Right forelimb (tissue), 1 donor: ENCODE data around the gene NRIP1.

Experiments
- DNase-seq: peaks from one replicate; pipeline ENCODE4 v3.0.0-alpha.2; 2018

Gene NRIP1

DNA sequence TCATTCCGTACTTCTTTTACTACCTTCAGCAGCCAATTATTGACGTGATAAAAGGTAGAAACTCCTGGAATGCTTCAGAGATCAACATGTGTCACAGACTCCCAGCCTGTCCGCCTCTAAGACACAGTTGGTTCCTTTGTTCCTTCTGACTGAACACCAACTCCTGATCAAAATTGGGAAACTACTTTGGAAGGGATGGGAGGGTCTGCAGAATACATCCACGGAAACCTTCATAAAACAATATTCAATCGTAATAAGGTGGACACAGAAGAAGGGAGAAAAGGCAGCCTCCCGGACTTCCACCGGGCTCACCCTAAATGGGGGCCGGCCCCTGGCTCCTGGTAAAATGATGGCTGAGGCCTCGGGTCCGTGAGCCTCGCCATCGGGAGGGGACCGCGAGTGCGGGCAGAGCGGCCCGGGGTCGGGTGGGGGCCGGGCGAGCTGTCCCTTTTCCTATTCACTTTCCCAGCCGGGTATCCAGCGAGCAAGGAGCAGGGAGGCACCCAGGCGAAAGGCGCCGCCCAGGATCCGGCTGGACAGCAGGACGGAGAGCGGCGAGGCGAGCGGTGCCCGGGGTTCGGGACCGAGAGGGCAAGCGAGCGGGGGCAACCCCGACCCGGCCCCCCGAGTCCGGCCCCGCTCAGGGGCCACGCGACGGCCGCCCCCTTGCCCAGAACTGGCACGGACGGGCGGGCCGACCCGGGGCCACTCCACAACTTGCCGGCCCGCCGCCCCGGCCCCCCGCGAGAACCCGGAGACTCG is 805 bp downstream of the NRIP1 start:
- DNase-seq = peak; percentile 81

DNA sequence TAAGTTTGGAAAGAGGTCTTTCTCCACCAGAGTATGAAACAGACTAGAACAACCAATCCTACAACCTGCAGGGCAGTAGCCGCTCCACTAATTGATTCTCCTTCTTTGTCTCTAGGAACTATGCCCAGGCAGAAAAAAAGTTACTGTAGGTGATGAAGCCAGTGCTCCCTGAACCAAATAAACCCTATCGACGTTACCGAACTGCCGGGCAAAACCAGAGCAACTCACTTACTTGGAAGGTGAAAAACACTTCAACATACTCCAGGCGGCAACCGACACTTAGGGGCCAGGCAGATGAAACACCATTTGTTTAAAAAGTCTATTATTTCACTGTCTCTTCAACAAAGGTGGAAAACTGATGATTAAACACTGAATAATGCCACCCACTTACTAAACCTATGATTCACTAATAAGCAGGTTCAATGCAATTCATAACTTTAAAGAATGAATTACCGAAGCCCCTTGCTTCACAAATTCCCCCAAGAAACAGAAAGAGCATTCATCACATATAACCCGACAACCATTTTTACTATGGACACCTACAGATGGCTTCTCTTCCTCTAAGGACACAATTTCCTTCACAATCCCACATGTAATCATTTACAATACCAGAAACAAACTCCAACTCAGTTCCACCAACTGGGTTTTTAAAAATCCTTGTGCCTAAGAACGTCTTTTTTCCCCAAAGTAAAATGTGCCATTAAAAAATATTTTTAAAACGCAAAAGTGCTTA is 1.6 kb downstream of the NRIP1 start:
- peak; percentile 44 for DNase-seq

DNA sequence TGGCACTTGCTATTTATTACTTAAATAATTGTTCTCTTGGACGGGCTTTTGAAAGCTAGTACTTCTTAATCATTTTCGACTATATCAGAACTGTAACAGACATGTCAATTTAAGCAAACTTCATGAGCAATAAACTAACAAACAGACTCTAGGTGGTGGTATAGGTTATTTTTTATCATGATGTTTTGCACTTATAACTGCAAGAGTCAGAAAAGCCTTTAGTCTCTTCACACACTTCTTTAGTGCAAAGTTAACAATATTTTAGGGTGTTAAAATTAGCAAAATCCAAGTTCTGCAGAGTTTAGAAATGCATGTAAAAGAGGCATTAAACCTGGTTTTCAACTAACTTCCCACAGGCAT is 2.2 kb downstream of the NRIP1 start:
- DNase-seq = no peak

DNA sequence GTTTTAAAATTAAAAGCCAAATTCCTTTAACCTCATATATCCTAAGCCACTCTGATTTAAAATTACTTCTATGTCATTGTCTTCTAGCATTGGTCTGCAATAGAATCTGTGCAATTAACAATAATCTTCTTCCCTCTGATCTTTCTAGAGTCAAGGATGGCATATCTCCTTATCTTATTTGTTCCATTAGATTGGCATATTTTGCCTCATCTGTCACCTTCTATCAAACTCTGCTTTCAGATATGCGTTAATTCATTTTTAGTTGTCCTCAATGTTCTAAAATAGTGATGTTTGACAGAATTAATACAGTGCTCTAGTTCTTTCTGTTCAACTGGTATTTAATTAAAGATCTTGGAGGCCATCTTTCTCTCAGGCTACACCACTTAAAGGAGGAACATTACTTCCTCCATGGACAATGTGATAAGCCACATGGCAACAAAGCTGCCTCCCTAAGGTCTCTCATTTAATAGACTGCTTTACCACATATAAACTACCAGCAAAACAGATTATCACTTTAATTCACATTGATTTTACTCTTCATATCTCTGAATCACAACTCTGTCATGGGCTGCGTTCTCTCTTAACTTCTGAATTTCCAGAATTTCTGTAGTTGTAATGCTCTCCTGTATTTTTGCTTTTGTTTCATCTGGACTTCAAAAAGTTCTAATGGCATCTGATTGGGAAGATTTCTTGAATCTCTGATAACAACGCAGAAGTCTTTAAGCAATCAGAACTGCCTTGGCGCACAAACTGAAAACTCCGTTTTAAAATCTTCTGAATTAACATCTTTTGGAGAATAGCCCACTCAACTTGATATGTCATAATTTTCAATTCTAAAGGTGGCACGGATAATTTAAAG is 2.8 kb downstream of the NRIP1 start:
- no peak for DNase-seq

DNA sequence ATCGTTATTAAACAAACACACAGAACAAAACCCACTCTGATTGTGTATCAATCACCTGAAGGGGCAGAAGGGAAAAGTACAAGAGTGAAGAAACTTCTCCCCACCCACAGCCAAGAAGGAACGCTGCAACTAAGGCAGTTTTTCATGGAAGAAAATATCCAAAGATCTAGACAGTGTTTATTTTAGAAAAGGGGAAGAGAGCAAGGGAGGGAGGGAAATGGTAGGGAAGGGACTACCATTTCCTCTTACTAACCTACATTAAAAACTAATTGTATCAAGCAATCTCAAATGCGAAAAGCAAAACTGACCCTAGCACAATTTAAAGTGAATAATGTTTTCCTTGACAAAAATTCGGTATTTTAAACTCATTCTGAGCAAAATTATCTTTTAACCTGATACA is 3.5 kb downstream of the NRIP1 start:
- DNase-seq = no peak

DNA sequence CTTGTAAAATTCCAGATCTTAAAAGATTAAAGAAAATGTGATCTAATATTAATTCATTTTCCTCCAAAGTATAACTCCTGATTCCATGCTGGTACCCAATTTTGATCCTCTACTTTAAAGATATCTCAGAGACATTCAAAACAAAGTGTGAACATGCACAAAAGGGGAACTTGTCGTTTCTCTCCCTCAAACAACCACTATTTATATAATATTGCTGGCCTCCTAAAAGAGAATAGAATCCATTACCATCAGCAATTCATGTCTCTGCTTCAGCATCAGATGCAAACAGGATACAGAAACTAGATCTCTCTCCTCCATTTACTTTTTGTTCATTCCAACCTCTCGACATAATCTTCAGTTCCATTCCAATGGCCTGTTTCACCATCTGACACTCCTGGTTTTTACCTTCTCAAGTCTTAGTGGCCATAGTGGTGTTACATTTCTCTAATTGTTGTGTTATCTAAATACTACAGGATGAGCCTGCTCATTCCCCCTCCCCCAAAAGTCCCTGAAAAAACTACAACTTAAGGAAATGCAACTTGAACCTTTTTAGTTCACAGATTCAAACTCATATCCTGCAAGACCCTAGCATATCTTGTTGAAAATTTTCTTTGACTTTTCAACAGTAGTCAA is 4.1 kb downstream of the NRIP1 start:
- no peak for DNase-seq

DNA sequence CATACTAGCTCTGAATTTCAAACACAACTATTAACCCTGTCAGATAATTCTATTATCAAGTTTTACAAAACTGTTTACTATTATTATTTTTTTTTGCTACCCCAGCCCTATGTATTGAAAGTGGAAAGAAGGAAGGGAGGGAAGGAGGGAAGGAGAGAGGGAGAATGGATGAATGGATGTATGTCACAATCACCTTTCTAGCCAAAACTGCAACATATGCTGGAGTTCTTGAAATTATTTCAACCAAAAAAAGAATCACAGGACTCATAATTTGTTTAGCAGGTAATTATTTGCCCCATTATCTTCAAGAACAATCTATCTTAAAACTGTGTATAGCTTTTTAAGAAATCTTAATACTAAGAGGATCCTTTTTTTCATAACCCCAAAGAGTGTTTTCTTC is 5.4 kb downstream of the NRIP1 start:
- no peak for DNase-seq

DNA sequence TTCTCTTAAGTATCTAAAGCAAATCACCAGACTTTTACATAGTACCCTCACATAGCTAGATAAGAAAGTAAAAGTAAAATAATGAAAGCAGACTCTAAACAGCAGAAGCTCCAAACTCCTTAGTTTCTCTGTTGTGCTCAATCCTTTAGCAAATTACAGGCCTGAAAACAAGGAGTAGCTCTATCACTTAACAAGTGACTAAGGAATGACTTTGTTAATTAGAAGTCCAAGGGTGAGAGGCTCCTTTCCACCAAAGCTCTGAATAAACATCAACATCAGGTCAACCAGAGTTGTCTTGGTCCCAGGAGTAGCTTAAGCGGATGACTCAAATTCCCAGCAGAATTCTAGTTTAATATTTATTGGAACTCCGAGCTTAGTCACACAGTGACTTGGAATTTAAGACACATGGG is 5.9 kb downstream of the NRIP1 start:
- no peak for DNase-seq

DNA sequence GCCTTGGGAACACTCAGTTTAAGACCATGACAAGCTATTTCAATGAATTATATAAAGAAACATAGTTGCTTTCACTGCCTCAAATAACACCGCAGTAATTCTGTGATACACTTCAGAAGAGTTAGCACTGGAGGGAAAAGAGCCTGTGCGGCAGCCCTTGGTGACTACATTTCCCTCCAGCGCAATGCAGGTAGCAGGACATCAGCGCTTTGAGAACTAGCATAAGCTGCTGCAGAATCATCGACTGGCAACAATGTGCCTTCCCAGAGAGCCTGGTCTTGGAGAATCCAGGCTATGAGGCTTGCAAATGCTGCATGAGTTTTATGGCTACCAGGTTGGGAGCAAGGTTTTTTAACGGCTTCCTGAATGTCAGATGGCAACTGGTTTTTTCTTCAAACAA is 7.5 kb downstream of the NRIP1 start:
- DNase-seq = no peak

DNA sequence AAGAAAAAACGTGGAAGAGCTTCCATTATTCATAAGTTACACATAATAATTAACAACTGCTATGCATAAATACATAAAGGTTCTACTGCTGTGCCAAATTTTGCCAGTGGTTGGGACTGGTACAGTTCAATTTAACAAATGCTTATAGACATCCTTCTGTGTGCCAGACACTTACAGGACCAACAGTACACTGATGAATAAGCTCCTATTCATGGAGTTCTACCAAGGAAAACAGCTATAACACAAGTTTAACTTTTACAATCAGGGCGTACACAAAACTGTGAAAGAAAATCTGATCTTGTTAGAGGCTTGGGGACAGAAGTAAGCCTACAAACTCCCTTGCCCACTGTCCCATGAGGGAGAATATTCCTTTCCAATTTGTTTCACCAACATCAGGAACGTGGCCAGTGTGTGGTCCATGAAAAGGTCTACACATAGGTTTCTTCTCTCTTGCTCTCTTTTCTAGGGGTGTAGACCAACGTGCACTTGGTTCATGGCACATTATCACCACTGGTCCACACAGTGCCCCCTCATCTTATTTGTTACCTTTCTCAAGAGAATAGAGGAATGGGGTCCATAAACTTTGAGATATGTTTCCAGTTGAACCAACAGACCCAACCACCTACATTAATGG is 10.1 kb downstream of the NRIP1 start:
- DNase-seq = no peak

DNA sequence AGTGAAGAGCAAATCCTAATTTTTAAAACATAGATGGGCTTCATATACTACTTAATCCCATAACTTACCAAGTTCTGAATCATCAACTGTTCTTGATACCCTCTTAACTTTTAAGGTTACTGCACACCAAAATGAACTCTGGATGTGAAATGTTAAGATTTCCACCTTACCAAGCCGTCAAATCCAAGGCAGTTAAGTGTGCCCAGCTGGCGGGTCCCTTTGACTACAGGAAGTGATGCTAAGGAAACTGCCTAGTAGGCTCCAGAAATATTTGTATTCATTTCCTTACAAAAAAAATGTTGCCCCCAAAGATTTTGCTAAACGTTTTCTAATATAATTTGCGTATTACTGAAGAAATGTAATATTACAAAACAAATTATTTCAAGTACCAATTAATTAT is 10.7 kb downstream of the NRIP1 start:
- DNase-seq = no peak

DNA sequence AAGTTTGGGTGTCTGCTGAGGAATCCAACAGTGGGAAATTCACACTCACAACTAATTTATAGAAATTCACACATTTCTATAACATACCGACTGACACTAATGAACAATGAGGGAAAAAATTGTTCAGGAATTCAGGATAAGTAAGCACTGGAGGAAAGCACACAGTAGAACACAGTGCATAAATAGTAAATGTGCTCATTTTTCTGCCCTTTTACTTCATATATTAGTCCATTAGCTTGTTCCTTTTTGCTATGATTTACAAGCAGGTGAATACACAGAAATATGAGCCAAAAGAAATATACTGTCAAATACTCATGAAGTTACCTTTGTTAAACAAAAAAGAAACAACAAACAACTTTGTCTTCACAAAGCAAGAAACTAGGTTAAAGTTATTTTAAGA is 11.3 kb downstream of the NRIP1 start:
- DNase-seq = no peak

DNA sequence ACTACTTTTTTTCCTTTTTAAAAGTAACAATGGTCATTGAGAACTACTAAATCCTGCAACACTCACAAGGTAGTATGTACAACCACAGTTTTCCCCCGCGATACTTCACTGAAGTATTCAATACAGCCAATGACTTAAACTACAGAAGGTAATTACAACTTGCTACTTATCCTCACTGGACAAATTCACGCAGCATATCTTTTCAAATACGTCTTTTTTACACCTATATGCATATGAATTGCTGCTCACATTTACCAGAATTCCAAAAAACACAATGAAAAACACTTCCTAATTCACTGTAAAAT is 12.4 kb downstream of the NRIP1 start:
- DNase-seq = no peak

DNA sequence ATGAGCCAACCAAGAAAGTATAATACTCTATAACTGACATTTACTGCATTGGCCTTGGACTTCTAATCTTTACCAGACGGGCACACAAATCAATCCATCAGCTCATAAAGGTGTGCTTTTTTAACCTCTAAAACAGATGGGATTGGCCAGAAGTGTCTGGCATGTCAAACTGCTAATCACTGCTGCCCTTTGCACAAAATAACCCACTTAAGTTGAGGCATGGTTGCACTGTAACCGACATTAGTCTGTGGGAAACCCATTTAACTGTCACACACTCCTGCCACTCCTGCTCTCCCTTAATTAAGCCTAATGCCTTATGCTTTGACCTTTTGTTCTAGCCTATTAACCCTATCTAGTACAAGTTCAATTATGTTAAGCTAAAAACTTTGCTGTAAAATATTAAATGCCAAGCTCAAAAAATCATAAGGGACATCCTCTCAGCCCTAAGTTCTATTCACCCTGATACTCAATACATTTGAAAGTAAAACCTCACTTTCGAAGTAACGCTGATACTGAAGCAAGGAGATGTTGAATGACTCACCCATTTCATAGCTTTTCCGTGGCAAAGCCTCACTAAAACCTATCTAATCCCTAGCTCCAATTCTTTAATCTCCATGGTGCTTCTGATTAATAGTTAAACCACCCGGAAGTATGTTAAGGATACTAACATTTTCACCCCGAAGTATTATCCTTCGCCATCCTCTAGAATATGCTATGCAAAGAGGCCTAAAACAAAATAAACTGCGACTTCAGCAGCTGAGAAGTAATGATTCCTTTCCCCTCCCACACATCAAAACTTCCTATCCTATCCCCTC is 12.9 kb downstream of the NRIP1 start:
- DNase-seq = no peak

DNA sequence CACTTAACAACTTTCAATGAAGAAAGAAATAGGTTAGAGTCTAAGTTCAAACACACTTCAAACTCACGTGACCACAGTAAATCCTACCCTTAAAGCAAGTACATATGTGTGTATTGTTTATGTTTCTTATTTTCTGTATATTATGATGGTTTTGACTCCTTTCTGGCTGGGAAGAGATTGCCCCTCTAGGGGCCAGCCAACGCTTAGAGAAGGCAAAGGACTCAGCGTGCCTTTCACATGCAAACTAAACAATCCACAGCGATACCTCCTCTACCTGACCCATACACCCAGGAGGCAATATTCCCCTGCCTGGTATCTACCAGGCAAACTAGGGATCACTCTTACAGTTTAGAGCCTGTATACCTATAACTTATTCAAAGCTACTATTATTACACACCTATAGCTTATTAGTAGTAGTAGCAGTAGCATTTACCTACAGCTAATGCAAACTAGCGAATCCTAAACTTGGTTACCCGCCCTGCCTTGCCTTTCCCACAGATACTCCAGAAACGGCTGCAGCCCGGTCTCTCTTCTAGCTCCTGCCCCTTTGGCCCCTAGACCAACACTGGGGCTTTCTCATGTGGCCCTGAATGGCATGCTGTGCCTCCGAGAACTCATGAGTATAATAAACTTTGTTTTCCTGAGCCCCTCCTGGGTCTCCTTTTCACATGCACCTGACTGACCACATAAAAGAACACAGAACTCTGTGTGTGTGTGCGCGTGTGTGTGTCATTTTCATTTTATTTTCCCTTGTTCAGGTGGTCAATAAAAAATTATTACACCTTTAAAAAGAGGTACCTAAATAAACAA is 14.0 kb downstream of the NRIP1 start:
- DNase-seq = no peak

DNA sequence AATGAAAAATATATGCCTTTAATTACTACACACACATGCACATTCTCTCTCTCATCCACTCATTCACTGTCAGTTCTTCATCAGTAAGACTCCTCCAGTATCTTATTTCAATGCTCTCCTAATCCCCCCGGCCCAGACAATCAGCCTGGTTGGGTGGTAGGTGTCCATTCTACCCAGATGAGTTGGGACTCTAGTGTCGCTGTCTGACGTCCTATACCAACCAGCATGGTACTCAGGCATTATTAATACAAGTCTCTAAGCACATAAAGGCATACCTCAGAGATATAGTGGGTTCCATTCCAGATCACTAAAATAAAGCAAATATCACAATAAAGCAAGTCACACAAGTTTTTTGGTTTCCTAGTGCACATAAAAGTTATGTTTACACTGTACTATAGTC is 19.8 kb downstream of the NRIP1 start:
- no peak for DNase-seq

DNA sequence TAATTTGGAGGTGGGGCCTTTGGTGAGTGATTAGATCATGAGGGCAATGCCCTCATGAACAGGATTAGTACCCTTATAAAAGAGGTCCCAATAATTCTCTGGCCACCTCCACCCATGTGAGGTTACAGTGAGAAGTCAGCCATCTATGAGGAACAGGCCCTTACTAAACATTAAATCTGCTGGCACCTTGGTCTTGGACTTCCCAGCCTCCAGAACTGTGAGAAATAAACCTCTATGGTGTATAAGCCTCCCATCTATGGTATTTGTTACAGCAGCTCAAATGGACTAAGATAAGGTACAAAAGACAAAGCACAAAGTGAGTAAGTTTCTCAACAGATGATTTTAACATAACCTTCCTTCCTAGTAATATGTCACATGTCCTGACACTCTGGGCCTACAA is 22.3 kb downstream of the NRIP1 start:
- DNase-seq = no peak

DNA sequence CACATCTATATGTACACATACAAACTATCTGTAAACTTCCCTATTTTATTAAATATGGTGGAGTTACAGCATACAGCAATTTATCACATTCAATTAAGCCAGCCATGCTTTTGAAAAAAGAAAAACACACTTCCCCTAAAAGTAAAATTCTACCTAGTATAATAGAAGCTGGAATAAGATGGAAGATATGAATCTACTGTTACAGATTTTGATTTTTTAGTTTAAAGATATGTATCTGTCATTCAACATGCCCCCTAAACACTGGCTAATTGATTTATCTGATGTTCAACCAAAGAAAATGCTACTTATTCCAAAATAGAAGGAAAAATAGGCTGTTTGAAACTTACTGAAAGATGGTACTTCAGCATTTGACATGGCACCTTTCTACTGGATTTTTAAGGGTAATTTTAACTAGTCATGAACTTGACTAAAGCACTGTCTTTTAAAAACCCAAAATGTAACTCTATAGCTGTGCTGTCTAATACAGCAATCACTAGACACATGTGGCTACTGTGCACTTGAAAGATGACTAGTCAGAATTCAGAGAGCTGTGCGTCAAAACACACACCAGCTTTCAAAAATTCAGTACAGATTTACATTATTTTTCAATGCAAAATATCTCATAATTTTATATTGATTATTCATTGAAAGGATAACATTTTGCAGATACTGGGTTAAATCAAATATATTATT is 25.0 kb downstream of the NRIP1 start:
- DNase-seq = no peak

DNA sequence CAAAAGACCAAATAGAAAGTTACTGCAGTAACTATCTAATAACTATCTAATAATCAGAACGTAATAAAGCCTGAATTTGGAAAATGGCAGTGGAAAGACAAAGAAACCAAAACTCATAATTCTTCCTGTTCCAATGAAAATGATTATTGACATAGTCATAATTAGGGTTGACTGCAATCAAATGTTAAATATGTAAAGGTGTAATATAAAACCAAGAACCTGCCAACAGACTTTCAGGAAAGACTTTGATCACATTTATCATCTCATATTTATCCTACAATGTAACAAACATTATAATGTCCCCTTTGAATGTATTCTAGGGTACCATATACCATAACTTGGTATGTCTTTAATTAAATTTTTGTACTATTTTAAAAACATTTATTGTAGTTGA is 26.9 kb downstream of the NRIP1 start:
- no peak for DNase-seq

DNA sequence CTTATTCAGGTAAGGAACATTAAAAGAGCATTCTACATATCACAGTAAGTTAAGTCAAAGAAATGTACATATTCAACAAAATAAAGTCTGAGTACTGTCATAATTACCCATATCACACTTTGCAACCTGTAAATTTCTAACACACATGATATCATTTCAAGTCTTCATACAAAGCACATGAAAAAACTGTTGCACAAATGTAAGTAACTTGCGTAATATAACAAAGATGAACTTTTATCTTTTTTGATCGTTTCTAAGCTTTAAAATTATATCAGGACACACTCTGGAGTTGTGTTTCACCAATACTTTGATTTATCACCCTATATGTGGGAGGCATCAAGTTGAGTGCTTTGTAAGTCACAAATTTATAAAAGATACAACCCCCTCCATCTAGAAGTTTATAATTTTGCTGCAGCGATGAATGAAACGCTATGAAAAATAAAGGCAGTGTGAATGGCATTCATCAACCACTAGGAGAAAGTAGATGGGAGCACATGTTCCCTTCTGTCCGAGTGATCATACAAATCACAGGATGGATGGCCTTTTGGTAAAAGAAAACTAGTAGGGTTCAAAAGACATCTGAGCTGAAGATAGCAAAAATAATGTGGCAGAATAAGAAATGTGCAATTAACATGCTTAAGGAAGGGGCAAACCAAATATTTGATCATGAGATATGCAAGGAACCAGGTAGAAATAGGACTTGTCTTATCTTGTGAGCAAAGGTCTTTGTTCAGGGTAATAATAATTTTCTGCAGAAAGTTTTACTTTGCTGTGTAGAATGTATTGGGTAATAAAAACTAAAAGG is 27.5 kb downstream of the NRIP1 start:
- no peak for DNase-seq
